Thyroid gland (tissue), 4 donors: ENCODE results near the gene MTCL3.

Experiments used
- DNase-seq, 2 donors: peaks; one replicate each; pipeline ENCODE4 v3.0.0-alpha.2; 2019
- H3K27ac ChIP-seq, 3 donors: fragments of 200-600 bp; sonication (generic); 1 replicate in 2 of 3; 2 replicates in 1 of 3; pipeline ENCODE4 v1.5.1; 2016 to 2019; ENCODE audit warnings: mild to moderate bottlenecking in 1 of 3, moderate library complexity in 1 of 3
- H3K27me3 ChIP-seq: fragments of 200-600 bp; sonication (generic); one replicate; pipeline ENCODE4 v1.5.1; 2019
- H3K36me3 ChIP-seq, 2 donors: fragments of 200-600 bp; sonication (generic); one replicate each; pipeline ENCODE4 v1.5.1; 2016 to 2019
- H3K4me1 ChIP-seq, 2 donors: fragments of 200-600 bp; sonication (generic); one replicate each; pipeline ENCODE4 v1.5.1; 2017 to 2019
- H3K4me3 ChIP-seq, 3 donors: fragments of 200-600 bp; sonication (generic); replicated peaks in 1 of 3; 1 replicate in 2 of 3; 2 replicates in 1 of 3; pipeline ENCODE4 v1.5.1; 2016; ENCODE audit warnings: mild to moderate bottlenecking in 1 of 3
- H3K9me3 ChIP-seq: fragments of 200-600 bp; sonication (generic); one replicate; pipeline ENCODE4 v1.5.1; 2017
- CTCF ChIP-seq, 6 experiments: fragments of 200-600 bp in 3 of 6; fragments of 450-650 bp in 3 of 6; sonication (generic) in 3 of 6; IDR thresholded peaks; one replicate each; pipeline ENCODE4 v1.5.1; 2016 to 2019; ENCODE audit warnings: antibody characterized with exemption in 6 of 6, mild to moderate bottlenecking in 2 of 6, inconsistent platforms in 1 of 6, moderate library complexity in 1 of 6
- POLR2A ChIP-seq, 2 donors: fragments of 450-650 bp; IDR thresholded peaks; one replicate each; pipeline ENCODE4 v1.6.1; 2017; ENCODE audit warnings: antibody characterized with exemption in 2 of 2, mild to moderate bottlenecking in 2 of 2, moderate library complexity in 1 of 2
- WGBS, 2 donors: methylation state at CpG; one replicate each; pipeline ENCODE4 v1.1.5; 2017; 5-methylcytosine and 5-hydroxymethylcytosine counted together
- intact Hi-C: fragments of 100-400 bp; cut with DNase I; formaldehyde crosslinking; loops from one replicate; pipeline ENCODE4 v1.15.1; 2023

The MTCL3 gene

GRCh38 chr6:127539272-127539671, 20.1 kb upstream of the MTCL3 start:
- TF ChIP-seq CTCF (IDR thresholded peaks at IDR 0.05) (peak in 2 of 6 experiments; percentile 21 to 35), POLR2A (IDR thresholded peaks at IDR 0.05) (no peak)

GRCh38 chr6:127538750-127539264, 19.7 kb upstream of the MTCL3 start:
- no peak for TF ChIP-seq POLR2A (IDR thresholded peaks at IDR 0.05)
- TF ChIP-seq CTCF (IDR thresholded peaks at IDR 0.05) = no peak
- intact Hi-C loops = no loop called here
- WGBS, 2 donors = 70 to 74% methylated on average over 2 of the region's 2 CpGs
- no peak for DNase-seq
- H3K4me3 ChIP-seq = no peak overlapping the region
- H3K27me3 ChIP-seq = no peaks in the 10 kb centered on the region
- H3K27ac ChIP-seq = no peak overlapping the region
- H3K36me3 ChIP-seq = no peaks in the 10 kb centered on the region
- no peaks in the 10 kb centered on the region for H3K4me1 ChIP-seq
- no peaks in the 10 kb centered on the region for H3K9me3 ChIP-seq

More at GRCh38 chr6:127539272-127539671, 20.1 kb upstream of the MTCL3 start:
- DNase-seq = no peak
- Histone ChIP-seq H3K4me1 (no peaks in the 10 kb centered on the region), H3K4me3 (no peak overlapping the region), H3K9me3 (no peaks in the 10 kb centered on the region), H3K27me3 (no peaks in the 10 kb centered on the region), H3K36me3 (no peaks in the 10 kb centered on the region), H3K27ac (no peak overlapping the region)
- intact Hi-C loops = no loop called here
- WGBS, 2 donors = 53 to 60% methylated on average over 2 of the region's 2 CpGs

- DNase-seq = no peak
- Histone ChIP-seq H3K9me3 (no peaks in the 10 kb centered on the region), H3K36me3 (no peaks in the 10 kb centered on the region), H3K27ac (no peak overlapping the region), H3K4me3 (no peak overlapping the region), H3K4me1 (no peaks in the 10 kb centered on the region), H3K27me3 (no peaks in the 10 kb centered on the region)
- TF ChIP-seq CTCF (IDR thresholded peaks at IDR 0.05) (no peak), POLR2A (IDR thresholded peaks at IDR 0.05) (no peak)
- intact Hi-C loops = no loop called here
- WGBS, 2 donors = 74 to 80% methylated on average over 3 of the region's 3 CpGs
These were observed 14.6 kb upstream of the MTCL3 start for GRCh38 chr6:127533736-127534135.

GRCh38 chr6:127533011-127533410, 13.9 kb upstream of the MTCL3 start:
- no peaks in the 10 kb centered on the region for H3K27me3 ChIP-seq
- intact Hi-C loops = no loop called here
- DNase-seq = no peak
- TF ChIP-seq CTCF (IDR thresholded peaks at IDR 0.05) = no peak
- no peak for TF ChIP-seq POLR2A (IDR thresholded peaks at IDR 0.05)
- no peak overlapping the region for H3K27ac ChIP-seq
- no peaks in the 10 kb centered on the region for H3K4me1 ChIP-seq
- 95 to 97% methylated on average over 1 of the region's 1 CpG for WGBS, 2 donors
- H3K9me3 ChIP-seq = no peaks in the 10 kb centered on the region
- no peaks in the 10 kb centered on the region for H3K36me3 ChIP-seq
- H3K4me3 ChIP-seq = no peak overlapping the region

- no peaks in the 10 kb centered on the region for H3K36me3 ChIP-seq
- H3K27ac ChIP-seq = no peak overlapping the region
- TF ChIP-seq POLR2A (IDR thresholded peaks at IDR 0.05) (no peak), CTCF (IDR thresholded peaks at IDR 0.05) (no peak)
- H3K4me1 ChIP-seq = no peaks in the 10 kb centered on the region
- H3K4me3 ChIP-seq = no peak overlapping the region
- intact Hi-C loops = no loop called here
- H3K9me3 ChIP-seq = no peaks in the 10 kb centered on the region
- WGBS, 2 donors = 84 to 86% methylated on average over 1 of the region's 1 CpG
- H3K27me3 ChIP-seq = peaks cover 15% of the 10 kb centered on the region
- no peak for DNase-seq
These were observed 3.6 kb upstream of the MTCL3 start for GRCh38 chr6:127522714-127523113.
